Measurements from ENCODE around the gene ADRA1B. TPM values are rescaled to one million over a fixed set of nuclear protein-coding genes. Genes with fewer than 3 reads are reported as not detected.

Gene ADRA1B
- total and polyA plus RNA-seq, 8 donors = 0.18 to 9.3 (median 0.25) TPM; not detected in 3

GRCh38 chr5:159884917-159885620 is 31.2 kb upstream of the ADRA1B start:
- no peaks in the 10 kb centered on the region for H3K36me3 ChIP-seq
- intact Hi-C loops (cut with DNase I; ENCODE audit: low total_unique reads) = no loop called here
- H3K4me1 ChIP-seq = no peaks in the 10 kb centered on the region
- DNase-seq = no peak
- no peak overlapping the region for H3K4me3 ChIP-seq
- TF ChIP-seq POLR2AphosphoS5 (IDR thresholded peaks at IDR 0.05) (no peak), EP300 (IDR thresholded peaks at IDR 0.05) (no peak), POLR2A (IDR thresholded peaks at IDR 0.05) (no peak), CTCF (IDR thresholded peaks at IDR 0.05) (no peak)
- no peaks in the 10 kb centered on the region for H3K27me3 ChIP-seq
- H3K9me3 ChIP-seq = no peaks in the 10 kb centered on the region
- no peak overlapping the region for H3K27ac ChIP-seq

GRCh38 chr5:159886296-159886695 is 30.0 kb upstream of the ADRA1B start:
- DNase-seq = no peak
- no peaks in the 10 kb centered on the region for H3K4me1 ChIP-seq
- 91 to 100% (median 94%) methylated on average over 1 of the region's 1 CpG for WGBS, 5 donors
- H3K27me3 ChIP-seq = no peaks in the 10 kb centered on the region
- H3K9me3 ChIP-seq = no peaks in the 10 kb centered on the region
- H3K4me3 ChIP-seq = no peak overlapping the region
- intact Hi-C loops (cut with DNase I; ENCODE audit: low total_unique reads) = no loop called here
- no peaks in the 10 kb centered on the region for H3K36me3 ChIP-seq
- no peak overlapping the region for H3K27ac ChIP-seq
- TF ChIP-seq POLR2AphosphoS5 (IDR thresholded peaks at IDR 0.05) (no peak), POLR2A (IDR thresholded peaks at IDR 0.05) (no peak), EP300 (IDR thresholded peaks at IDR 0.05) (no peak), CTCF (IDR thresholded peaks at IDR 0.05) (no peak)

GRCh38 chr5:159887050-159887449 is 29.2 kb upstream of the ADRA1B start:
- Histone ChIP-seq H3K27ac (no peak overlapping the region), H3K27me3 (no peaks in the 10 kb centered on the region), H3K4me3 (no peak overlapping the region), H3K36me3 (no peaks in the 10 kb centered on the region), H3K9me3 (no peaks in the 10 kb centered on the region), H3K4me1 (no peaks in the 10 kb centered on the region)
- WGBS, 5 donors = 50 to 79% (median 62%) methylated on average over 1 of the region's 1 CpG
- intact Hi-C loops (cut with DNase I; ENCODE audit: low total_unique reads) = no loop called here
- no peak for DNase-seq
- TF ChIP-seq POLR2A (IDR thresholded peaks at IDR 0.05) (no peak), POLR2AphosphoS5 (IDR thresholded peaks at IDR 0.05) (no peak), EP300 (IDR thresholded peaks at IDR 0.05) (no peak), CTCF (IDR thresholded peaks at IDR 0.05) (no peak)

GRCh38 chr5:159888860-159889259 is 27.4 kb upstream of the ADRA1B start:
- Histone ChIP-seq H3K4me3 (no peak overlapping the region), H3K4me1 (no peaks in the 10 kb centered on the region), H3K9me3 (no peaks in the 10 kb centered on the region), H3K27ac (no peak overlapping the region), H3K27me3 (no peaks in the 10 kb centered on the region), H3K36me3 (no peaks in the 10 kb centered on the region)
- intact Hi-C loops (cut with DNase I; ENCODE audit: low total_unique reads) = no loop called here
- 71 to 84% (median 80%) methylated on average over 5 of the region's 5 CpGs for WGBS, 5 donors
- DNase-seq = no peak
- TF ChIP-seq POLR2AphosphoS5 (IDR thresholded peaks at IDR 0.05) = no peak

GRCh38 chr5:159890141-159890540 is 26.1 kb upstream of the ADRA1B start:
- no peaks in the 10 kb centered on the region for H3K36me3 ChIP-seq
- H3K4me3 ChIP-seq = no peak overlapping the region
- no peak for DNase-seq
- TF ChIP-seq POLR2A (IDR thresholded peaks at IDR 0.05) = no peak
- no peak for TF ChIP-seq POLR2AphosphoS5 (IDR thresholded peaks at IDR 0.05)
- no peaks in the 10 kb centered on the region for H3K27me3 ChIP-seq
- no peaks in the 10 kb centered on the region for H3K9me3 ChIP-seq
- intact Hi-C loops (cut with DNase I; ENCODE audit: low total_unique reads) = no loop called here
- no peak overlapping the region for H3K27ac ChIP-seq
- no peaks in the 10 kb centered on the region for H3K4me1 ChIP-seq
- WGBS, 5 donors = 23 to 69% (median 33%) methylated on average over 1 of the region's 1 CpG

Data from stomach (tissue), 9 donors.